HG03378 (cell line): ENCODE data around the gene ANO4.
A peak's percentile ranks its signal among the peaks of the same experiment; 100 is the strongest.

ENCODE experiments used
- ATAC-seq: cut with Tn5 transposase; IDR thresholded peaks from one replicate; pipeline ENCODE4 v1.9.1; 2021; ENCODE audit warnings: mild to moderate bottlenecking, moderate library complexity; ENCODE audit not compliant: unreplicated experiment

Gene ANO4

GRCh38 chr12:100801320-100801719 is 6.7 kb downstream of the ANO4 start:
- ATAC-seq = no peak

DNA sequence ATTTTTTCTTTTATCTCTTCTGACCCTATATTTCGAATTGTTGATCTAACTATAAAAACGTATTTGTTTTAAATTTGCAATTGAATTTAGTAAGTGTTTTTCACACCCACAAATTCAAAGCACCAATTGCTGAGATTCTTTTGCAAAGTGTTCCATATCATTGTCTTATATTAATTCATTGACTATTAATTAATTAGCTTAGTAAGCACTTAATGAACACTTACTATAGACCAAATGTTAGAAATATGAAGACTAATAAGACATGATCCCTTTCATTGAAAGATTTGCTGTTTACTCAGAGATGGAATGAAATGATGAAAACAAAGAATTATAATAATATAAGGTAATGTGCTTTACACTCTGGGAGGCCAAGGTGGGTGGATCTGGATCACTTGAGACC is 14.2 kb downstream of the ANO4 start:
- ATAC-seq = no peak

GRCh38 chr12:100820314-100820713 is 25.7 kb downstream of the ANO4 start:
- no peak for ATAC-seq

GRCh38 chr12:100823963-100824362 is 29.4 kb downstream of the ANO4 start:
- ATAC-seq = no peak

DNA sequence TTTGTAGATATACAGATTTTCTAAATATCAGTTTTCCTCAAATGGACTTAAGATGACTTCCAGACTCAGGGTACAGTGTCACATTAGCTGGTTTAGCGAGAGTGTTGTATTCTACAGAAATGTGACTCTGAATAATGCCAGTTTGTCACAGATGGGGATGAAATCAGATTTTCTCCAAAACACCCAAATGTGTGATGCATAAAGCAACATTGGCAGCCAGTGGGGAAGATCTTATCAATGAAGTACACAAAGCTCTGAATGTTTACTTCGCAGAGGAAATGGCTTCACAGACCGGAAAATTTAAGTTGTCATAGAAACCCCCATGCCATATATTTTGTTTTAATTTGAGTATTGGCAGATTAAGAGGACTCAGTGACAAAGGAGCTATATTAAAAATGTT is 29.9 kb downstream of the ANO4 start:
- ATAC-seq = no peak

DNA sequence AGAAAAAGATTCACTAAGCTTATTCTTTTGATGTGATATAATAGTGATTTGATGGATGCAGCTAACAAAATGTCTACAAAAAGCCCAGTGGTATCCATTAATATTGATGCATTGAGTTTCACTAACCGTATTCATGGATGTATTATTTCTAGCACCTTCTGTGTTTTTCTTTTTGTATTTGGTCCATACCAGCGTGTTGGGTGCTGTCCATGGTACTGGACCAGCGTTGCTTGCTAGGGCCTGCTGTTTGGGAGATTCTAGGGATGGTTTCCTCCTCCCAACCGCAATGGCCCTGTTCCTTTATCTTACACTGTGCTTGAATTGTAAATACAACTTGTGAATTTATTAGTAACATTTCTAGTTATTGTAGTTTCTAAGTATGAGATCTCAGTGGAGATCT is 31.7 kb downstream of the ANO4 start:
- ATAC-seq = no peak

DNA sequence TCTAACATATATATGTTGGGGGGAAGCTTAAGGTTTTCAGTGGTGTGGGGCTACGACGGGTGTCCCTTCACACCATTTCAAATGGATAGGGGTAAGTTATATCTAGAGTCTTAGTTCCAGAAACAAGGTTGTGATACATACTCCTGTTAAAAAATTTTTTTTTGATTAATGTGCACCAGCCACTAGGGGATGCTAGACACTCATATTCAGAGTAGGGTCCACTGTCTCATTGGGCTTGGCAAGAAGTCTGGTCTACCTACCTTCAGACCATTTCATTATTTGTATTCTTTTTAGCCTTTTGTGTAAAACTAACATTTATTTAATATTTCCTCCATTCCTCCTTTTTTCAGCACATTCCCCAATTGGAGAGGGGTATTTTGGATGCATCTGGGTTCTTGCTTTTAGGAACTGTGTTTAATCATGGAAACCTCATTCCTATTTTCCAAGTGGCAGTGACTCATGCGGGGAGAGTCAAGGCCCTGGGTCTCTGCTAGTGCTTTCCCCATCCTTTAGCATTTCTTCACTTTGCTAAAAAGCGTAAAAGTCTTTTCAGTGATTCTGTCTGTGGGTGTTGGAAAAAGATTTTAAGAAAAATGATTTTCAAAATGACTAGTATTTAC is 33.4 kb downstream of the ANO4 start:
- ATAC-seq = peak; percentile 58

- no peak for ATAC-seq
These were observed 35.6 kb downstream of the ANO4 start for GRCh38 chr12:100830003-100830795.

GRCh38 chr12:100833282-100833681 is 38.7 kb downstream of the ANO4 start:
- ATAC-seq = no peak

DNA sequence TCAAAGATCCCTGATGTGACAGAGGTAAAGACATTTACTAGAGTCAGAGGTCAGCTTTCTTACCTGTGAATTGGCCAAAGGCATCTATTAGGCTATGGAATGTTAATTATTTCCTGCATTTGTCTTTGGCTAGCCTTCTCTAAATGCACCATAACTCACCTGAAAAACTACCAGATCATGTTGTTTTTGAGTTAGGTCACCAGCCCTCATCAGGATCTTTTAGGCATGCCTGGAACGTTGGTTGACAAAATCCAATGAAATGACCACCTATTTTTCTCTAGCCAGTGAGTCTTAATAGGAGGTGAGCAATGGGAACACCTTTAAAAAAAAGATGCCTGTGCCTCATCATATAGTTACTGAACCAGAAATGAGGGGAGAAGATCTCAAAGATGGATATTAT is 46.2 kb downstream of the ANO4 start:
- ATAC-seq = no peak

GRCh38 chr12:100842156-100842555 is 47.6 kb downstream of the ANO4 start:
- no peak for ATAC-seq

- ATAC-seq = no peak
These were observed 48.5 kb downstream of the ANO4 start for GRCh38 chr12:100843061-100843460.

DNA sequence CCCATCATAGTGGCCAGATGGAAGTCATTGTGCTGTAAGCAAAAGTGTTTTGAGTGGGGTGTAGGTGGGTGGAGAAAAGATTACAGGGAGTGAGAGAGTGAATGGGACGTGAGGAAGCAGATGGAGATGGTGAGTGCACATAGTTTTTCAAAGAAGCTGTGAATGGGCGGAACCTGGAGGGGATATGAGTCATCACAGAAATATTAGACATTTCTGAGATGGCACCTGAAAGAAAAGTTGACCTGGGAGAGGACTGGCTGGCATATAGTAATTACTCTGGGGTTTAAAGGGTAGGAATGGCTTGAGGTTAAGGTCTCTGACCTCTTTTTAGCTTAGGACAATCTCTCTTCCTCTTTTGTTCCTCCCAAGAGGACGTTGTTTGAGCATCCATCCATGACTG is 50.5 kb downstream of the ANO4 start:
- no peak for ATAC-seq

- no peak for ATAC-seq
These were observed 57.1 kb downstream of the ANO4 start for GRCh38 chr12:100851637-100852036.

- no peak for ATAC-seq
These were observed 62.8 kb downstream of the ANO4 start for GRCh38 chr12:100857418-100857817.

- ATAC-seq = no peak
These were observed 63.4 kb downstream of the ANO4 start for GRCh38 chr12:100857971-100858370.

- ATAC-seq = no peak
These were observed 64.1 kb downstream of the ANO4 start for GRCh38 chr12:100858656-100859055.

DNA sequence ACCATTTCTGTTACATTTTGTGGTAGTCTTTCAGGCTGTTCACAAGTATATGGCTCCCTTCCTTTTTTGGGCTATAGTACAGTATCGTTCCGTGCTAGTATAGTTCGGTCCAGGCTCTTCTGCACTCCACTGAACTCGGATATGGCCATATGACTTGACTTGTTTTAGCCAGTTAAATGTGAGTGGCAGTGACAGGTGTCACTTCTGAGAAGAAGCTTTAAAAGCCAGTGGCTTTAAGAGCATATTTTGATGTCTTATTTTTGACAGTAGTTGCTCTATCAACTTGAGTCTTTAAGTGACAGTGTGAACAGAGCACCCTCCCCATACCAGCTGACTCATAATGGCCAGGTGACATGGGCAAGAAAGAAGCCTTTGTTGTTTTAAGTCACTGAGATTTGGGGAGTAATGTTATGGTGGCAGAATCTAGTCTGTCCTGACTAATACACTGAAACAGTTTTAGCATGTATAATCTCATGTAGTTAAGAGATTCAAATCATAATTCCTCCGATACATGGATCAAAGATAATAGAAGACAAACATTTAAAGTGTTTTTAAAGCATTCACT is 64.6 kb downstream of the ANO4 start:
- ATAC-seq = no peak

DNA sequence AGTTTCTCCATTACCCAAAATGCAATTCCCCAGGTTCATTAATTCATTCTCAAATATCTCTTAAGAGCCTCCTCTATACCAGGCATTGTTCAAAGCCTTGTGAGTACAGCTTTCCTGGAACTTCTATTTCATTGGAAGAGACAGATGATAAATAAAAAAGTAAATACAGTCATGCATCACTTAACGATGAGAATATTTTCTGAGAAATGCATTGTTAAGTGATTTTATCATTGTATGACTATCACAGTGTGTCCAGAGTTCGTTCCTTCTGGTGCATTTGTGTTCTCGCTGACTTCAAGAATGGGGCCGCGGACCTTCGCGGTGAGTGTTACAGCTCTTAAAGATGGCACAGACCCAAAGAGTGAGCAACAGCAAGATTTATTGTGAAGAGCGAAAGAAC is 66.0 kb downstream of the ANO4 start:
- no peak for ATAC-seq

- no peak for ATAC-seq
These were observed 68.1 kb downstream of the ANO4 start for GRCh38 chr12:100862676-100863075.

GRCh38 chr12:100864366-100864765 is 69.8 kb downstream of the ANO4 start:
- no peak for ATAC-seq

- ATAC-seq = no peak
These were observed 73.2 kb downstream of the ANO4 start for GRCh38 chr12:100867639-100868393.
